H7 (cell line): Measurements from ENCODE around the gene CEP57. TPM values are rescaled to one million over a fixed set of nuclear protein-coding genes. Genes with fewer than 3 reads are reported as not detected.
A peak's percentile ranks its signal among the peaks of the same experiment; 100 is the strongest.

Source experiments
- DNase-seq: peaks from one replicate; pipeline ENCODE4 v3.0.0; 2012
- H3K27me3 ChIP-seq: 2 replicates; pipeline ENCODE4 v1.6.0; 2011; ENCODE audit warnings: mild to moderate bottlenecking, low read length; ENCODE audit not compliant: control insufficient read depth, insufficient read depth
- H3K36me3 ChIP-seq: replicated peaks from 2 replicates; pipeline ENCODE4 v1.5.1; 2011; ENCODE audit warnings: low read length; ENCODE audit not compliant: control insufficient read depth, insufficient read depth
- H3K4me3 ChIP-seq: 2 replicates; pipeline ENCODE4 v1.5.1; 2011; ENCODE audit warnings: low read depth, mild to moderate bottlenecking, control low read depth, low read length, moderate library complexity; ENCODE audit not compliant: insufficient read depth
- total RNA-seq: library from RNA; depleted of rRNA; stranded (reverse); fragments of >200 nt; shearing (Covaris generic); gene quantifications from 2 replicates; pipeline ENCODE4 v1.2.3, GENCODE V29; 2014

The CEP57 gene
- total RNA-seq, 1 experiment from 2014 or later, result 55.2 TPM

GRCh38 chr11:95816037-95816436, 25.7 kb downstream of the CEP57 start:
- no peak for DNase-seq
- H3K27me3 ChIP-seq, result no peaks in the 10 kb centered on the region
- no peak overlapping the region for H3K4me3 ChIP-seq
- H3K36me3 ChIP-seq, result peaks cover 6% of the 10 kb centered on the region

DNA sequence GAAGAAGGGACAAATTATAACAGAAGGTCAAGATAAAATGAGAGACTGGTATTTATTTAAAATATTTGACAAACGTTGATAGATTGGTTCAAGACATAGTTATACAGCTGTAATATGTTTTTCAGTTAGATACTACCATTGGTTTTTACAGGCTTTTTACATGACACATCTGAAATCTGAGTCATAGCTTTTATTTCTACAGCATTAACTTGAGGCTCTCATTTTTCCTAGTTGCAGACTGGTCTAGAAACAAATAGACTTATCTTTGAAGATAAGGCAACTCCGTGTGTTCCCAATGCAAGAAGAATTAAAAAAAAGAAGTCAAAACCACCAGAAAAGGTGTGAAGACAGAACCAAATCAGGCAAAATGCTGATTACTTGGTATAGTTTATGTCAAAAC, 31.3 kb downstream of the CEP57 start:
- Histone ChIP-seq H3K27me3 (no peaks in the 10 kb centered on the region), H3K36me3 (peaks cover 5% of the 10 kb centered on the region), H3K4me3 (no peak overlapping the region)
- DNase-seq, result no peak

GRCh38 chr11:95827696-95828095, 37.4 kb downstream of the CEP57 start:
- peaks cover 11% of the 10 kb centered on the region for H3K36me3 ChIP-seq
- H3K27me3 ChIP-seq, result no peaks in the 10 kb centered on the region
- no peak overlapping the region for H3K4me3 ChIP-seq
- no peak for DNase-seq

DNA sequence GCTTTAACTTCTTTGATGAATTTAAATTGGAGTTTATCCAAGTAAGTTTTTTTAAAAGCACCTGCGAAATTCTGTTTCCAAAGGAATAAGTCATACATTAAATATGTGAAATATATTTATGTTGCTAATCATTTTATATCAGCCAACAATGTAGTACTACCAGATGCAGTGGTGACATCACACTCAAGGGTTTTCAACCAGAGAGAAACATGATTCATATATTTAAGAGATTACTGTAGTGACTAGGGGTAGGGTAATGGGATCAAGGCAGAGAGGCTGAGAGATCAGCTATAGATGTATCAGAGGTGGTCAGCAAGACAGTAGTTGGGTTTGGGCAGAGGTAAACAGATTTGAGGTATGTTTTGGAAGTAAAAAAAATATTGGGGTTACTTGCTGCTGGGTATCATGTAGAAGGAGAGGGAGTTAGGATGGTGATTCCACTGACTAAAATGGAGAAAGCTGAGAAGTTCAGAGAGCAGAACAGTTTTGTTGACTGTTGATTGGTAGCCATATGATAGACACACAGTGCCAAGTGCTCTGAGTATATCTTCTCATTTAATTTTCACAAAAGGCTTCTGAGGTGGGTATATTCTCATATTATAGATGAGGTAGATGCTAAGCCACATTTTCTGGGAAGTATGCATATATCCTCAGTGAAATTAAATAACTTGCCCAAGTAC, 39.4 kb downstream of the CEP57 start:
- H3K4me3 ChIP-seq, result no peak overlapping the region
- H3K36me3 ChIP-seq, result peaks cover 17% of the 10 kb centered on the region
- no peaks in the 10 kb centered on the region for H3K27me3 ChIP-seq
- no peak for DNase-seq

DNA sequence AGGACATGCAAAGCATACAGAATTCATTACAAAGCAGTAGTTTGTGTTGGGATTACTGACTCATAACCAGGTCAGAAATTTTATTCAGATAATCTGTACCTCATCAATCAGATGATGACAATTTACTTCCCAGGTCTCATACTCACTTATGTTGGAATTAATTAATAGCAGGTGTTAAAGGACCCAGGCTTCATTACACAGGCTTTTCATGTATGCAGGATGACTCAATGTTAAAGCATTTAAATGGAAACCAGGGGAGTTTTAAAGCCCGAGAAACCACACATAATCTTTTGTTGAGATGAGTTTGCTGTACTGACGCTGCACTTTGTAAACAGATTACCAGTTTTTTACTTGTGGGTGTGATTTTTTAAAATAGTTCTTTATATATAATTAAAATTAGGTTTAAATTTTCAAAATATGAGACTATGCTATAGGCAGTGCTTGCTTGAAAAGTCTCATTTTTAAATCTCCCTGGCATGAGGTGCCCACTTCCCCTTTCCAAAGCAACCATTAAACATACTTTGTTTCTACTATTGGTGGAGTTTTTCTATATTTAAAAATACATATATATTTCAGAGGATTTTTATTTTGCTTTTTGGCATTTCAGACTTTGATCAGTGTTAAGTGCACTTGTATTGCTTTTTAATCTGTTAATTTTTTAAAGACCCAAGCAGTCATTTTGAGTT, 41.0 kb downstream of the CEP57 start:
- no peaks in the 10 kb centered on the region for H3K27me3 ChIP-seq
- DNase-seq, result no peak
- peaks cover 17% of the 10 kb centered on the region for H3K36me3 ChIP-seq
- no peak overlapping the region for H3K4me3 ChIP-seq

- Histone ChIP-seq H3K4me3 (no peak overlapping the region), H3K27me3 (no peaks in the 10 kb centered on the region), H3K36me3 (peaks cover 17% of the 10 kb centered on the region)
- DNase-seq, result no peak
Observed at GRCh38 chr11:95832763-95833162, 42.5 kb downstream of the CEP57 start.

- H3K4me3 ChIP-seq, result no peak overlapping the region
- DNase-seq, result no peak
- no peaks in the 10 kb centered on the region for H3K27me3 ChIP-seq
- H3K36me3 ChIP-seq, result peaks cover 17% of the 10 kb centered on the region
Observed at GRCh38 chr11:95833378-95833777, 43.1 kb downstream of the CEP57 start.

DNA sequence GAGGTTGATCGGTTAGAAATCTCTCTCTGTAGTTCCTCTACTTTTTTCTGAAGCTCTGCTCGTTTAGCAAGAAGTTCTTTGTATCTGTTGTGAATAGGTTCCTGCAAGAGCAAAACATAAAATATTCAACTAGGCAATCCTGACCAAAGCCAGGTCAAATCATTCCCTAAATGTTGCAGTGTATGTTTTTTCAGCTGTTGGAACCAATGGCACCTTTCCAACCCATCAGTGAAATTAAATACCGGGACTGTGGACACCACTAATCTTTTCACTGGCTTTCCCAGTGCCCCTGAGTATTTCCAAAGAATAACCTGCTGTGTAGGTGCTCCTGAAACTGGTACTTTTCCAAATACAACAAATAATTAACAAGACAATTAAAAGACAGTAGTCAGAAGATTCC, 45.1 kb downstream of the CEP57 start:
- Histone ChIP-seq H3K27me3 (no peaks in the 10 kb centered on the region), H3K4me3 (no peak overlapping the region), H3K36me3 (peaks cover 9% of the 10 kb centered on the region)
- DNase-seq, result no peak

- H3K4me3 ChIP-seq, result no peak overlapping the region
- no peaks in the 10 kb centered on the region for H3K27me3 ChIP-seq
- DNase-seq, result peak; percentile 64
- H3K36me3 ChIP-seq, result peaks cover 9% of the 10 kb centered on the region
Observed at GRCh38 chr11:95835768-95836488, 45.6 kb downstream of the CEP57 start.

DNA sequence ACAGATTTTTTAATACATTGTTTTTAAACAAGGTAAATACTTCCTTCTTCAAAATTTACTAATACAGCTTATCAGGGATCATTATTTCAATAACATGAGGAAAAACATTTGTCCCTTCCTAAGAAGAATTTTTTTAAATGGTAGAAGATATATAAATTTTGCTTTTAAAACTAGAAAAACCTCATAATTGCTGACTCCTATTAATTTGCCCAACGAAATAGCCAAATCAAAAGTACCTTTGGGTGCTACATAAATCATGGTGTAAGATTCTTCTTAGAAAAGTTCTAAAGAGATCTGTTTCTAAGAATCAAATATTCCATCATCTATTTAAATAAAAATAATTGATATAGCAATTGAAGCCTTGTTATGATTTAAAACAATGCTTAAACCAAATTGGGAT, 54.9 kb downstream of the CEP57 start:
- DNase-seq, result no peak
- Histone ChIP-seq H3K27me3 (no peaks in the 10 kb centered on the region), H3K4me3 (no peak overlapping the region), H3K36me3 (peaks cover 2% of the 10 kb centered on the region)

GRCh38 chr11:95849087-95849825, 59.0 kb downstream of the CEP57 start:
- DNase-seq, result peak; percentile 18
- H3K4me3 ChIP-seq, result no peak overlapping the region
- peaks cover under 1% of the 10 kb centered on the region for H3K36me3 ChIP-seq
- H3K27me3 ChIP-seq, result no peaks in the 10 kb centered on the region

DNA sequence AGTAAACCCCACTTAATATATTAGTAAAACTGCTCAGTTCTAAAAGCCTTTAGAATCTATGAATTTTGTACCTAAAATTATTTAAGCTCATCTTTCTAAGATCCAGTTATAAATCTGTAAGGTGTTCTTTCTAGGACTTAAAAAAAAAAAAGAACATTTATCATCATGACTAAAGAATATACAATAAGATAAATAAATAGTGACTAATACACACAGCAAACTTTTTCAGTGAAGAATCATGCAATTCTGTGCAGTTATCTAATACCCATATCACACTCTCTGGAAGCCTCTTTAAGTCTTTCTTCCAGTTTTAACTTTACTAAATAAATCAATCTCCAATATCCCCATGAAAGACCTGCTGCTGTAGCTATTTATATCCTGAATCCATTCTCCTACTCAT, 59.8 kb downstream of the CEP57 start:
- no peak overlapping the region for H3K4me3 ChIP-seq
- no peaks in the 10 kb centered on the region; the same call in none of the 2 replicates for H3K36me3 ChIP-seq
- no peaks in the 10 kb centered on the region for H3K27me3 ChIP-seq
- DNase-seq, result no peak

- H3K4me3 ChIP-seq, result no peak overlapping the region
- DNase-seq, result no peak
- H3K36me3 ChIP-seq, result no peaks in the 10 kb centered on the region; the same call in none of the 2 replicates
- no peaks in the 10 kb centered on the region for H3K27me3 ChIP-seq
Observed at GRCh38 chr11:95853138-95853537, 62.8 kb downstream of the CEP57 start.

GRCh38 chr11:95853862-95854261, 63.6 kb downstream of the CEP57 start:
- H3K4me3 ChIP-seq, result no peak overlapping the region
- H3K36me3 ChIP-seq, result no peaks in the 10 kb centered on the region; the same call in none of the 2 replicates
- H3K27me3 ChIP-seq, result no peaks in the 10 kb centered on the region
- DNase-seq, result no peak
